GM12875 (cell line): ENCODE data around the gene FAR2.
"Not testable (repeated sequence)": the region's sequence is repeated elsewhere in the genome, so short reads cannot be mapped to it uniquely, and the experiment has no call there.

Experiments
- H3K4me3 ChIP-seq: one replicate; pipeline ENCODE4 v1.5.1; 2011; ENCODE audit warnings: low read depth, low read length, control low read depth
- TF ChIP-seq, protein P1 (sequence below): IDR thresholded peaks from 2 replicates; pipeline ENCODE4 v1.5.1; 2011; ENCODE audit warnings: low read depth, mild to moderate bottlenecking, control low read depth, inconsistent platforms, low read length, moderate library complexity, borderline replicate concordance; ENCODE audit not compliant: insufficient read depth

The FAR2 gene

DNA sequence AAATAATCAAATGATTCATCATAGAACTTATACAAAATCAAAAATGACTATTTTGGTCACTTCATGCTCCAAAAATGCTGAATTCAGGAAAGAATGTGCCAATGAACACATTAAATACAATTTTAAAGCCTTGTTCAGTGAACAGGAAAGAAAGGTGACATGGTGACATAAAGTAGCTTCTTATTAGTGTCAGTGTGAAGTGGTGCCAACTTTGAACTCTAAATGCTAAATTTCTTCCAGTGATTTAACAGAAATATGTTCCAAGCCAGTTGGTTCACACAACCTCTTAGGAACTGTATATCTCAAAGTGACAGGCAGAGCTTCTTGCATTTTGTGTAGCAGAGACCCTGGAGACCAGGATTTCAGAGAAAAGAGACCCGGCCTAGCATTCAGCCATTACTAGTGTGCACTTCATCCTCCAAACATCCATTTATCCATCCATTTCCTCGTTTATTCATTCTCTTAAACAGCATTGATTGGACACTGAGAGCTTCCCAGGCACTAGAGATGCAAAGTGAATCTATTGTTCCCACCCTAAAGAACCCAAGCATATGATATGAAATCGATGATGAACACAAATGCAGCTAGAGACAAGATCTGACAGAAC is 95.2 kb downstream of the FAR2 start:
- no peak overlapping the region for H3K4me3 ChIP-seq
- TF ChIP-seq, protein P1, sequence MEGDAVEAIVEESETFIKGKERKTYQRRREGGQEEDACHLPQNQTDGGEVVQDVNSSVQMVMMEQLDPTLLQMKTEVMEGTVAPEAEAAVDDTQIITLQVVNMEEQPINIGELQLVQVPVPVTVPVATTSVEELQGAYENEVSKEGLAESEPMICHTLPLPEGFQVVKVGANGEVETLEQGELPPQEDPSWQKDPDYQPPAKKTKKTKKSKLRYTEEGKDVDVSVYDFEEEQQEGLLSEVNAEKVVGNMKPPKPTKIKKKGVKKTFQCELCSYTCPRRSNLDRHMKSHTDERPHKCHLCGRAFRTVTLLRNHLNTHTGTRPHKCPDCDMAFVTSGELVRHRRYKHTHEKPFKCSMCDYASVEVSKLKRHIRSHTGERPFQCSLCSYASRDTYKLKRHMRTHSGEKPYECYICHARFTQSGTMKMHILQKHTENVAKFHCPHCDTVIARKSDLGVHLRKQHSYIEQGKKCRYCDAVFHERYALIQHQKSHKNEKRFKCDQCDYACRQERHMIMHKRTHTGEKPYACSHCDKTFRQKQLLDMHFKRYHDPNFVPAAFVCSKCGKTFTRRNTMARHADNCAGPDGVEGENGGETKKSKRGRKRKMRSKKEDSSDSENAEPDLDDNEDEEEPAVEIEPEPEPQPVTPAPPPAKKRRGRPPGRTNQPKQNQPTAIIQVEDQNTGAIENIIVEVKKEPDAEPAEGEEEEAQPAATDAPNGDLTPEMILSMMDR, result no peak

DNA sequence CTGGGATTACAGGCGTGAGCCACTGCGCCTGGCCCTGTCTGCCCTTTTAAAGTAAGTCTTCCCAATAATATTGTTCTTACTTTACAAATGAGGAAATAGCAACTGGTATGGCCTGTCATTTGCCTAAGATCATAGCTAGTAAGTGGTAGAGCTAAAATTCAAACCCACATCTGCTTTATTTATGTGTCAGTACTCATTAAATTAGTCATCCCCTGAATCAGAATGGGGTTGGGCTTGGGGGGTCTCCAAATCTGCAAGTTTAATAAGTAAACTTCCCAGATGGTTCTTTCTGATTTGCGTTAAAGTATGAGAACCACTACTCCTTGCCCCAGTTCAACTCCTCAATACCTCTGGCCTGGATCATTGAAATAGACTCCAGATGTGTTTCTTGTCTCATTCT is 96.2 kb downstream of the FAR2 start:
- TF ChIP-seq, protein P1, result no peak
- no peak overlapping the region for H3K4me3 ChIP-seq

DNA sequence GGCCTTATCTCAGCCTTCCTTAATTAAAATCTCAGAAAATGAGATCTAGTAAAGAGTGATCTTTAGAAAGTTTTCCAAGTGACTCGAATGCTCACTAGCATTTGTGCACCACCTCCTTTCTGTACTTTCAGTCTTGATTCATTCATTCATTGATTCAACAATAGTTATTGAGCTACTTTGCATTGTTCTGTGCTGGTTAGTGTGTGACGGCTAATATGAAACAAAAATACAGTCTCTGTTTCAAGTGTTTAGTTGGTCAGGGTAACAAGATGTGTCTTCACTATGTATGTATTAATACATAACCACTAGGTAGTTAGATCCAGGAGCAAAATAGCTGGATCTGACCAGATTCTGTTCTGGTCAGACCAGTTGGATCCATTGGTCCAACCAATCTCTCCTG is 100.9 kb downstream of the FAR2 start:
- H3K4me3 ChIP-seq, result no peak overlapping the region
- TF ChIP-seq, protein P1, result no peak

DNA sequence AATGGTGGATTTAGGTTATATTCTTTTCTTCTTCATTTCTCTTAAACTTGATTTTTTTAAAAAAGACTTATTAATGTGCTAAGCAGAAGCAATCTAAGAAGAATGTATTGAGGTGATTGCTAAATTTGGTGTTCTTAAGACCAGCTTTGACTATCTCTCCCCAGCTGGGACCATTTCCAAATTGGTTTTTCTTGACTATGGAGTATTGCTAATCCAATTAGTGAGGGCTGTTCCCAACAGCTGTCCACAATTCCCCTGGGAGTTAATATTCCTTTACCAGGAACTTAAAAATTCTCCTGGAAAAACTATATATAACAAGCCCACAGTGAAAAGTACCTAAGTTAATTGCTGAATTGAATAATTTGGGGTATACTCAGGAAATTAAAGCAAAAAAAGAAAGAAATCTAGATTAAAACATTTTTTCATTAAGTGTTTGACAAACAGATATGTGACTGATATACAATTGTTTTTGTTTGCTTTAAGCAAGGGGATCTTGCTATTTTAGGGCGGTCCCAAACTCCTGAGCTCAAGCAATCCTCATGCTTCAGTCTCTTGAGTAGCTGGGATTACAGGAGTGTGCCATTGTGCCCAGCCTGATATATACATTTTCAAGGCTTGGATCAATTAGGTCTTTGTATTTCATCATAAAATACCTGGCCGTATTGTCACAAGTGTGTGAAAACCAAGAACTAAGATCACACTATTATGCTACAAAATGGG is 105.0 kb downstream of the FAR2 start:
- TF ChIP-seq, protein P1, result no peak
- H3K4me3 ChIP-seq, result no peak overlapping the region

DNA sequence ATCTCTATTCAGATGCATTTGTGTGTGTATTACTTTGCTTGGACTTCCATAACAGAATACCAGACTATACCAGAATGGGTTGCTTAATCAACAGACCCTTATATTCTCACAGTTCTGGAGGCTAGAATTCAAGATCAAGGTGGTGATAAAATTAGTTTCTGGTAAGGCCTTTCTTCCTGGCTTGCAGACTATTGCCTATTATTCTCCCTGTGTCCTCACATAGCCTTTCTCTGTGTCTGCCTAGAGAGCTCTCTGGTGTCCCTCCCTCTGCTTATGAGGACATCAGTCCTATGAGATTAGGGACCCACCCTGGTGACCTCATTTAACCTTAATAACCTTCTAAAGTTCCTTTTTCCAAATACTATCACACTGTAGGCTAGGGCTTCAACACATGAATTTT is 106.0 kb downstream of the FAR2 start:
- H3K4me3 ChIP-seq, result no peak overlapping the region
- TF ChIP-seq, protein P1, result no peak

DNA sequence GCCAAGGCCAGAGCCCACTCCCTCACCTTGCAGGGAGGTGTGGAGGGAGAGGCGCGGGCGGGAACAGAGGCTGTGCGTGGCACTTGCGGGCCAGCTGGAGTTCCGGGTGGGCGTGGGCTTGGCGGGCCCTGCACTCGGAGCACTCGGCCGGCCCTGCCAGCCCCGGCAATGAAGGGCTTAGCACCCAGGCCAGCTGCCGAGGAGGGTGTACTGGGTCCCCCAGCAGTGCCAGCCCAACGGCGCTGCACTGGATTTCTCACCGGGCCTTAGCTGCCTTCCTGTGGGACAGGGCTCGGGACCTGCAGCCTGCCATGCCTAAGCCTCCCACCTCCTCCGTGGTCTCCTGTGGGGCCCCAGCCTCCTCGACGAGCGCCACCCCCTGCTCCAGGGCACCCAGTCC is 107.5 kb downstream of the FAR2 start:
- TF ChIP-seq, protein P1, result no peak

DNA sequence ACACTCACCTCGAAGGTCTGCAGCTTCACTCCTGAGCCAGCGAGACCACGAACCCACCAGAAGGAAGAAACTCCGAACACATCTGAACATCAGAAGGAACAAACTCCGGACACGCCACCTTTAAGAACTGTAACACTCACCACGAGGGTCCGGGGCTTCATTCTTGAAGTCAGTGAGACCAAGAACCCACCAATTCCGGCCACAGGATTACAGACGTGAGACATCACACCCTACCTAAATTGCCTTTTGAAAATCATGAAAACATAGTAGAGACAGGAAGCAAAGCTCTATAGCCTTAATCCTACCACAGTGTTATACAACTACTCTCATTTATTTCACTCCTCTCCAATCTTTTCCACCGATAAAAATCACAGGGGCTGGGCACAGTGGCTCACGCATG is 108.6 kb downstream of the FAR2 start:
- H3K4me3 ChIP-seq, result not testable (repeated sequence)

More for the DNA sequence above, 107.5 kb downstream of the FAR2 start:
- no peak overlapping the region for H3K4me3 ChIP-seq
